Brain microvascular endothelial cell (primary cell): ENCODE results near the gene TBC1D13.
"Not testable (repeated sequence)": the region's sequence is repeated elsewhere in the genome, so short reads cannot be mapped to it uniquely, and the experiment has no call there.

ENCODE experiments used
- DNase-seq: peaks from one replicate; pipeline ENCODE4 v3.0.0-alpha.2; 2020
- H3K27ac ChIP-seq: fragments of 250-450 bp; sonication (Bioruptor Pico); 2 replicates; pipeline ENCODE4 v1.5.1; 2020; ENCODE audit warnings: mild to moderate bottlenecking, moderate library complexity
- H3K27me3 ChIP-seq: fragments of 250-450 bp; sonication (Bioruptor Pico); replicated peaks from 2 replicates; pipeline ENCODE4 v1.5.1; 2020; ENCODE audit warnings: mild to moderate bottlenecking
- H3K36me3 ChIP-seq: fragments of 250-450 bp; sonication (Bioruptor Pico); replicated peaks from 2 replicates; pipeline ENCODE4 v1.5.1; 2020; ENCODE audit warnings: mild to moderate bottlenecking
- H3K4me3 ChIP-seq: 2 replicates; pipeline ENCODE4 v1.5.1; 2011; ENCODE audit warnings: low read depth, mild to moderate bottlenecking, control low read depth, low read length, moderate library complexity
- CTCF ChIP-seq: IDR thresholded peaks from 2 replicates; pipeline ENCODE4 v1.5.1; 2011; ENCODE audit warnings: low read depth, mild to moderate bottlenecking, moderate library complexity, low read length, control low read depth, inconsistent platforms; ENCODE audit errors: missing control alignments
- in situ Hi-C: cut with HindIII; loops from 2 replicates; pipeline ENCODE4 v1.10.0; 2017; ENCODE audit warnings: low sequenced_read_pairs, low pct_ligation_motif_present

The TBC1D13 gene

GRCh38 chr9:128790536-128790935 is 3.5 kb downstream of the TBC1D13 start:
- no peak for TF ChIP-seq CTCF
- Histone ChIP-seq H3K4me3 (no peak overlapping the region), H3K27ac (no peak overlapping the region), H3K27me3 (no peaks in the 10 kb centered on the region), H3K36me3 (peaks cover 33% of the 10 kb centered on the region)
- DNase-seq = no peak
- in situ Hi-C loops = no loop called here

- H3K27ac ChIP-seq = no peak overlapping the region
- H3K36me3 ChIP-seq = peaks cover 40% of the 10 kb centered on the region
- TF ChIP-seq CTCF = no peak
- H3K27me3 ChIP-seq = no peaks in the 10 kb centered on the region
- no peak for DNase-seq
- no peak overlapping the region for H3K4me3 ChIP-seq
- in situ Hi-C loops = no loop called here
Measured at GRCh38 chr9:128792134-128792533, 5.1 kb downstream of the TBC1D13 start.

GRCh38 chr9:128792978-128793686 is 6.1 kb downstream of the TBC1D13 start:
- no peak for TF ChIP-seq CTCF
- in situ Hi-C loops = no loop called here

GRCh38 chr9:128794961-128795360 is 7.9 kb downstream of the TBC1D13 start:
- H3K4me3 ChIP-seq, in situ Hi-C loops, H3K27ac ChIP-seq, DNase-seq, H3K27me3 ChIP-seq: not testable (repeated sequence)
- H3K36me3 ChIP-seq = peaks cover 55% of the 10 kb centered on the region

More at GRCh38 chr9:128792978-128793686, 6.1 kb downstream of the TBC1D13 start:
- no peaks in the 10 kb centered on the region for H3K27me3 ChIP-seq
- H3K36me3 ChIP-seq = peaks cover 48% of the 10 kb centered on the region
- H3K27ac ChIP-seq = no peak overlapping the region
- no peak for DNase-seq
- no peak overlapping the region for H3K4me3 ChIP-seq

GRCh38 chr9:128798896-128799295 is 11.8 kb downstream of the TBC1D13 start:
- peaks cover 50% of the 10 kb centered on the region for H3K36me3 ChIP-seq
- in situ Hi-C loops = no loop called here
- no peak overlapping the region for H3K27ac ChIP-seq
- H3K27me3 ChIP-seq = no peaks in the 10 kb centered on the region
- H3K4me3 ChIP-seq = no peak overlapping the region
- no peak for DNase-seq
- TF ChIP-seq CTCF = no peak

- H3K36me3 ChIP-seq = peaks cover 49% of the 10 kb centered on the region
- in situ Hi-C loops = no loop called here
- TF ChIP-seq CTCF = no peak
Measured at GRCh38 chr9:128800061-128800460, 13.0 kb downstream of the TBC1D13 start.

More at GRCh38 chr9:128800061-128800460, 13.0 kb downstream of the TBC1D13 start:
- Histone ChIP-seq H3K27me3 (no peaks in the 10 kb centered on the region), H3K27ac (no peak overlapping the region), H3K4me3 (no peak overlapping the region)
- DNase-seq = no peak
